CD14-positive monocyte (primary cell): ENCODE results near the gene LIPE. TPM values are rescaled to one million over a fixed set of nuclear protein-coding genes. Genes with fewer than 3 reads are reported as not detected.

ENCODE experiments used
- DNase-seq, 3 donors: peaks; one replicate each; pipeline ENCODE4 v3.0.0-alpha.2; 2011 to 2022
- H2AFZ ChIP-seq: 2 replicates; pipeline ENCODE4 v1.6.0; 2012; ENCODE audit warnings: mild to moderate bottlenecking, low read depth, low read length, inconsistent platforms; ENCODE audit not compliant: insufficient read depth, poor library complexity, severe bottlenecking
- H3K27ac ChIP-seq, 2 donors: 1 replicate in 1 of 2; 2 replicates in 1 of 2; pipeline ENCODE4 v1.5.1; 2012 to 2013; ENCODE audit warnings: low read length in 2 of 2, control low read depth in 1 of 2, inconsistent platforms in 1 of 2, low read depth in 1 of 2, mild to moderate bottlenecking in 1 of 2
- H3K27me3 ChIP-seq, 2 donors: one replicate each; pipeline versions ENCODE4 v1.6.0 to v1.6.1; 2011 to 2013; ENCODE audit warnings: low read length in 2 of 2; ENCODE audit not compliant: control insufficient read depth in 2 of 2, insufficient read depth in 2 of 2
- H3K36me3 ChIP-seq, 2 donors: replicated peaks in 1 of 2; 1 replicate in 1 of 2; 2 replicates in 1 of 2; pipeline versions ENCODE4 v1.5.1 to v1.6.1; 2012 to 2013; ENCODE audit warnings: low read length in 2 of 2, control low read depth in 1 of 2, inconsistent platforms in 1 of 2, mild to moderate bottlenecking in 1 of 2; ENCODE audit not compliant: insufficient read depth in 2 of 2, control insufficient read depth in 1 of 2
- H3K4me1 ChIP-seq, 2 donors: 1 replicate in 1 of 2; 2 replicates in 1 of 2; pipeline versions ENCODE4 v1.5.1 to v1.6.1; 2012 to 2013; ENCODE audit warnings: low read length in 2 of 2, control low read depth in 1 of 2, inconsistent platforms in 1 of 2, mild to moderate bottlenecking in 1 of 2, moderate library complexity in 1 of 2; ENCODE audit not compliant: insufficient read depth in 2 of 2, control insufficient read depth in 1 of 2
- H3K4me2 ChIP-seq: replicated peaks from 2 replicates; pipeline ENCODE3; 2012; ENCODE audit warnings: low read length, moderate library complexity, mild to moderate bottlenecking; ENCODE audit not compliant: poor library complexity, severe bottlenecking; ENCODE audit errors: extremely low read depth
- H3K4me3 ChIP-seq, 3 experiments: fragments of 200-600 bp in 1 of 3; sonication (generic) in 1 of 3; replicated peaks in 1 of 3; 1 replicate in 2 of 3; 2 replicates in 1 of 3; pipeline ENCODE4 v1.5.1; 2011 to 2013; ENCODE audit warnings: low read length in 3 of 3, mild to moderate bottlenecking in 3 of 3, control low read depth in 2 of 3, low read depth in 2 of 3, inconsistent platforms in 1 of 3, moderate library complexity in 1 of 3
- H3K79me2 ChIP-seq: 2 replicates; pipeline ENCODE4 v1.6.0; 2012; ENCODE audit warnings: mild to moderate bottlenecking, control low read depth, inconsistent platforms, low read length, moderate library complexity; ENCODE audit not compliant: insufficient read depth
- H3K9ac ChIP-seq: 2 replicates; pipeline ENCODE4 v1.6.0; 2017; ENCODE audit warnings: low read length, mild to moderate bottlenecking; ENCODE audit not compliant: insufficient read depth, poor library complexity, severe bottlenecking
- H3K9me3 ChIP-seq, 2 donors: replicated peaks in 1 of 2; 1 replicate in 1 of 2; 2 replicates in 1 of 2; pipeline versions ENCODE4 v1.5.1 to v1.6.1; 2012 to 2013; ENCODE audit warnings: low read length in 2 of 2, control low read depth in 1 of 2; ENCODE audit not compliant: control insufficient read depth in 1 of 2, insufficient read depth in 1 of 2
- H4K20me1 ChIP-seq: 2 replicates; pipeline ENCODE4 v1.6.0; 2012; ENCODE audit warnings: mild to moderate bottlenecking, low read length, control low read depth, moderate library complexity; ENCODE audit not compliant: insufficient read depth
- H3K27ac Mint-ChIP-seq, 7 donors: one replicate each; pipeline ENCODE4 v1.8.0; 2020; ENCODE audit warnings: mild to moderate bottlenecking in 7 of 7, mixed read lengths in 7 of 7, moderate library complexity in 6 of 7, inconsistent platforms in 2 of 7
- H3K27me3 Mint-ChIP-seq, 3 donors: one replicate each; pipeline ENCODE4 v1.8.0; 2021 to 2022; ENCODE audit warnings: low read depth in 3 of 3, mild to moderate bottlenecking in 3 of 3, mixed read lengths in 3 of 3, moderate library complexity in 3 of 3, inconsistent platforms in 1 of 3
- H3K36me3 Mint-ChIP-seq, 2 donors: one replicate each; pipeline ENCODE4 v1.8.0; 2020; ENCODE audit warnings: mixed read lengths in 2 of 2, inconsistent platforms in 1 of 2, mild to moderate bottlenecking in 1 of 2
- H3K4me1 Mint-ChIP-seq: one replicate; pipeline ENCODE4 v1.8.0; 2020; ENCODE audit warnings: mild to moderate bottlenecking, mixed read lengths
- H3K4me3 Mint-ChIP-seq, 2 donors: one replicate each; pipeline ENCODE4 v1.8.0; 2020; ENCODE audit warnings: mild to moderate bottlenecking in 2 of 2, mixed read lengths in 2 of 2, moderate library complexity in 1 of 2
- H3K9me3 Mint-ChIP-seq, 7 donors: one replicate each; pipeline ENCODE4 v1.8.0; 2020 to 2022; ENCODE audit warnings: mixed read lengths in 7 of 7, mild to moderate bottlenecking in 6 of 7, moderate library complexity in 6 of 7, inconsistent platforms in 2 of 7
- CTCF ChIP-seq: fragments of 200-600 bp; IDR thresholded peaks from one replicate; pipeline ENCODE4 v1.8.0; 2022; ENCODE audit warnings: antibody characterized with exemption, mild to moderate bottlenecking
- WGBS: methylation state at CpG from one replicate; pipeline ENCODE4 v1.1.5; 2013; ENCODE audit warnings: missing lambda C conversion rate; ENCODE audit not compliant: insufficient coverage; 5-methylcytosine and 5-hydroxymethylcytosine counted together
- intact Hi-C, 2 donors: fragments of 100-400 bp; cut with micrococcal nuclease; formaldehyde crosslinking; loops; one replicate each; pipeline versions ENCODE4 v1.15.0 to v1.15.1; 2023
- polyA plus RNA-seq, 3 donors: library from polyadenylated mRNA; depleted of rRNA in 1 of 3; unstranded in 2 of 3; stranded (reverse) in 1 of 3; fragments of 300-500 nt in 2 of 3; fragments of >200 nt in 1 of 3; fragmentation: Illumina TruSeq in 2 of 3; gene quantifications; 1 replicate in 2 of 3; 2 replicates in 1 of 3; pipeline ENCODE4 v1.2.3, GENCODE V29; 2012 to 2021

LIPE gene
- polyA plus RNA-seq, 3 donors, result 0.31 TPM; not detected in 2

DNA sequence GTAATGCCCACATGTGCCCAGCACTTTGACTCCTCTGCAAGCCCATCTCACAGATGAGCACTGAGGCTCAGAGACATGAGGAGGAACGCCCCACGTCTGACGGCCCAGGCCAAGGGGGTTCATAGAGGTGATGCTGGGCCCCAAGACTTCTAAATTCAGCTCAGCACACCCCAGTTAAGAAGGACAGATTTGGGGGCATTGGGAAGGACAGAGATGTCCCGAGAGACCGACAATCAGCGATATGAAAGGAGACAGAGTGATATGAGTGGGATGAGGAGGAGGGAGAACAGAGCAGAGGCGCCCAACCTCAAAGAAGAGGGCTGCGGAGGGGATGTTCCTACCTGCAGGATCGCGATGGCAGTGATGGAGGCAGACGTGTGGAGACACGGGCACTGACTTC lies 37.3 kb downstream of the LIPE start, which contains the start of gene CNFN:
Gene CNFN (minus strand): TSS at position 399 of the 400 bp plus-strand sequence. CDS start 1,260 bp downstream, outside the sequence.
- Histone ChIP-seq H4K20me1 (no peaks in the 10 kb centered on the region), H3K36me3 (no peaks in the 10 kb centered on the region), H3K9me3 (no peaks in the 10 kb centered on the region), H3K4me2 (no peak within 1 kb of the TSS), H3K79me2 (no peaks in the 10 kb centered on the region), H3K27ac (no peak within 1 kb of the TSS), H3K27me3 (peaks cover 0 to 39% of the 10 kb centered on the region in 2 donors), H3K9ac (no peak within 1 kb of the TSS), H3K4me1 (peaks cover 9 to 12% of the 10 kb centered on the region in 2 donors), H2AFZ (no peak within 1 kb of the TSS), H3K4me3 (no peak within 1 kb of the TSS)
- 66% methylated on average over 11 of the region's 12 CpGs for WGBS
- no peaks in the 10 kb centered on the region for H3K36me3 Mint-ChIP-seq
- no peak for DNase-seq
- TF ChIP-seq CTCF, result no peak
- peak within 1 kb of the TSS in 1 of 2 donors; percentile 70 for H3K4me3 Mint-ChIP-seq
- H3K9me3 Mint-ChIP-seq, result peaks cover 0 to 5% (median 0%) of the 10 kb centered on the region in 7 donors
- H3K27me3 Mint-ChIP-seq, result peaks cover 23 to 53% (median 38%) of the 10 kb centered on the region in 3 donors
- H3K4me1 Mint-ChIP-seq, result peaks cover 6% of the 10 kb centered on the region
- peak within 1 kb of the TSS in 1 of 7 donors; percentile 12 for H3K27ac Mint-ChIP-seq
- intact Hi-C loops, result loop anchor here (5.0 to 10.0 kb wide), 2 partner anchors 43 to 265 kb away; no protein-coding TSS in a partner anchor

GRCh38 chr19:42388851-42389489 lies 38.2 kb downstream of the LIPE start:
- no peaks in the 10 kb centered on the region for H3K36me3 ChIP-seq
- peaks cover 0 to 39% of the 10 kb centered on the region in 2 donors for H3K27me3 ChIP-seq
- peaks cover 0 to 5% (median 0%) of the 10 kb centered on the region in 7 donors for H3K9me3 Mint-ChIP-seq
- no peaks in the 10 kb centered on the region for H3K79me2 ChIP-seq
- H3K36me3 Mint-ChIP-seq, result no peaks in the 10 kb centered on the region
- intact Hi-C loops, result loop anchor here in 1 of 2 donors (5.0 kb wide), 1 partner anchor 42 kb away; no protein-coding TSS in a partner anchor
- H3K9ac ChIP-seq, result no peak overlapping the region
- 90% methylated on average over 17 of the region's 20 CpGs for WGBS
- no peak overlapping the region for H3K4me3 ChIP-seq
- H3K27me3 Mint-ChIP-seq, result peaks cover 24 to 53% (median 38%) of the 10 kb centered on the region in 3 donors
- H3K27ac ChIP-seq, result no peak overlapping the region
- no peaks in the 10 kb centered on the region for H4K20me1 ChIP-seq
- DNase-seq, result no peak
- no peak overlapping the region for H3K4me2 ChIP-seq
- peaks cover 9 to 12% of the 10 kb centered on the region in 2 donors for H3K4me1 ChIP-seq
- no peak overlapping the region for H3K4me3 Mint-ChIP-seq
- H3K9me3 ChIP-seq, result no peaks in the 10 kb centered on the region
- peak overlapping the region in 1 of 7 donors; percentile 35 for H3K27ac Mint-ChIP-seq
- no peak overlapping the region for H2AFZ ChIP-seq
- peaks cover 6% of the 10 kb centered on the region for H3K4me1 Mint-ChIP-seq
- no peak for TF ChIP-seq CTCF
